Right ventricle myocardium superior (tissue), 1 donor: Measurements from ENCODE around the gene ZNF213. TPM values are rescaled to one million over a fixed set of nuclear protein-coding genes. Genes with fewer than 3 reads are reported as not detected.

Source experiments
- ATAC-seq: fragments of 200-7000 bp; cut with Tn5 transposase; one replicate; pipeline ENCODE4 v1.9.1; 2020; ENCODE audit warnings: mild to moderate bottlenecking; ENCODE audit not compliant: poor library complexity
- DNase-seq: peaks from one replicate; pipeline ENCODE4 v3.0.0-alpha.2; 2020
- intact Hi-C: fragments of 100-400 bp; cut with DNase I; formaldehyde crosslinking; loops from one replicate; pipeline ENCODE4 v1.11.2; 2022
- total RNA-seq: library from RNA; stranded (reverse); fragmentation: NEBNext Ultra II Directional; extraction: Animal tissue kit (Norgen Biotek cat#: 25700); gene quantifications from one replicate; pipeline ENCODE4 v1.2.1, GENCODE V29; 2021
- donor health status: DM: no; HTN: yes; CAD: no; lungs with severe emphysema.

ZNF213 gene
- total RNA-seq, 1 donor from 2014 or later = 6.1 TPM

GRCh38 chr16:3143598-3144320, 8.9 kb downstream of the ZNF213 start:
- intact Hi-C loops = no loop called here
- ATAC-seq = peak; percentile 87
- peak; percentile 74 for DNase-seq

GRCh38 chr16:3144321-3144983, 9.6 kb downstream of the ZNF213 start:
- ATAC-seq (peak; percentile 25), DNase-seq (no peak)
- intact Hi-C loops = no loop called here

GRCh38 chr16:3145151-3145550, 10.3 kb downstream of the ZNF213 start:
- DNase-seq (no peak), ATAC-seq (no peak)
- intact Hi-C loops = no loop called here

GRCh38 chr16:3145660-3146059, 10.8 kb downstream of the ZNF213 start:
- intact Hi-C loops = no loop called here
- ATAC-seq (no peak), DNase-seq (no peak)

GRCh38 chr16:3147046-3147756, 12.4 kb downstream of the ZNF213 start:
- no peak for DNase-seq
- no peak for ATAC-seq
- intact Hi-C loops = no loop called here

- ATAC-seq (no peak), DNase-seq (no peak)
- intact Hi-C loops = no loop called here
These were observed 12.9 kb downstream of the ZNF213 start for GRCh38 chr16:3147757-3148104.

- no peak for DNase-seq
- ATAC-seq = no peak
- intact Hi-C loops = no loop called here
These were observed 13.7 kb downstream of the ZNF213 start for GRCh38 chr16:3148256-3149192.

- DNase-seq = no peak
- no peak for ATAC-seq
- intact Hi-C loops = no loop called here
These were observed 14.3 kb downstream of the ZNF213 start for GRCh38 chr16:3149193-3149530.

- intact Hi-C loops = no loop called here
- DNase-seq = peak; percentile 89
- ATAC-seq = peak; percentile 59
These were observed 15.0 kb downstream of the ZNF213 start for GRCh38 chr16:3149630-3150345.

- DNase-seq (peak; percentile 96), ATAC-seq (peak; percentile 93)
- intact Hi-C loops = no loop called here
These were observed 15.8 kb downstream of the ZNF213 start for GRCh38 chr16:3150346-3151218.

GRCh38 chr16:3152027-3152276, 17.1 kb downstream of the ZNF213 start:
- no peak for ATAC-seq
- intact Hi-C loops = no loop called here
- no peak for DNase-seq

- DNase-seq = peak; percentile 88
- peak; percentile 56 for ATAC-seq
- intact Hi-C loops = no loop called here
These were observed 17.6 kb downstream of the ZNF213 start for GRCh38 chr16:3152277-3152990.

- intact Hi-C loops = no loop called here
- no peak for DNase-seq
- no peak for ATAC-seq
These were observed 18.2 kb downstream of the ZNF213 start for GRCh38 chr16:3152991-3153368.

GRCh38 chr16:3155181-3155580, 20.4 kb downstream of the ZNF213 start:
- no peak for DNase-seq
- no peak for ATAC-seq
- intact Hi-C loops = no loop called here

GRCh38 chr16:3155972-3156371, 21.1 kb downstream of the ZNF213 start:
- DNase-seq = no peak
- intact Hi-C loops = no loop called here
- ATAC-seq = no peak

- intact Hi-C loops = no loop called here
- ATAC-seq (peak; percentile 20), DNase-seq (peak; percentile 71)
These were observed 22.6 kb downstream of the ZNF213 start for GRCh38 chr16:3157229-3158025.
